Lower leg skin (tissue), 4 donors: ENCODE measurements around the gene ADD1. TPM values are rescaled to one million over a fixed set of nuclear protein-coding genes. Genes with fewer than 3 reads are reported as not detected.

Source experiments
- DNase-seq, 2 donors: peaks; one replicate each; pipeline ENCODE4 v3.0.0-alpha.2; 2019; ENCODE audit warnings: low spot score in 2 of 2
- H3K4me3 ChIP-seq: fragments of 200-600 bp; sonication (generic); 2 replicates; pipeline ENCODE4 v1.5.1; 2017; ENCODE audit warnings: mild to moderate bottlenecking, low read depth; ENCODE audit not compliant: poor library complexity, severe bottlenecking
- POLR2A ChIP-seq, 2 donors: fragments of 450-650 bp; IDR thresholded peaks; one replicate each; pipeline ENCODE4 v1.6.1; 2016 to 2017; ENCODE audit warnings: antibody characterized with exemption in 2 of 2, mild to moderate bottlenecking in 1 of 2, moderate library complexity in 1 of 2
- WGBS, 2 donors: methylation state at CpG; one replicate each; pipeline ENCODE4 v1.1.5; 2018; 5-methylcytosine and 5-hydroxymethylcytosine counted together
- intact Hi-C: fragments of 100-400 bp; cut with DNase I; formaldehyde crosslinking; loops from one replicate; pipeline ENCODE4 v1.15.0; 2023; ENCODE audit warnings: low total_unique reads
- total RNA-seq, 4 donors: library from RNA; depleted of rRNA; stranded (reverse); fragments of >200 nt; gene quantifications; one replicate each; pipeline ENCODE4 v1.1.0, GENCODE V29; 2016
- TF ChIP-seq, protein P1 (sequence below), 3 donors: fragments of 450-650 bp; IDR thresholded peaks; one replicate each; pipeline ENCODE4 v1.5.1; 2016; ENCODE audit warnings: antibody characterized with exemption in 3 of 3, mild to moderate bottlenecking in 3 of 3, moderate library complexity in 2 of 3

Gene ADD1
- total RNA-seq, 4 donors from 2014 or later = 102 to 153 (median 135) TPM

DNA sequence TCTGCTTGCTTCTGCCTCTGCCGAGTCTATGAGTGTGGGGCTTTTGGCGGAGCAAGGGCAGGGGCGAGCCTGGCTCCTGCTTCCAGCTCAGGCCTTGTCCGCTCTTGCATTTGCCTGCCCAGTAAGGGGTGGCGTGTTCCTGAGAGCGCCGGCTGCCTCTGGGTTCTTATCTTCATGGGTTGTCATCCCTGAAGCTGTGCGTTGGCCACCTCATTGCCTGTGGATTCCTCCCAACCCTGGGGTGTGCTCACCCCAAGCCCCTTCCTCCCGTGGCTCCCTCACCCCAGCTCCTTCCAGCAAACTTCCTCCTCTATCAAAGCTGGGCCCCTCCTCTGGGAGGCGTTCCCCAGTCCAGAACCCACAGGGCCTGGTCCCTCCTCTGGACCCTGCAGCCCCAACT lies 33.3 kb upstream of the ADD1 start:
- no peak overlapping the region for H3K4me3 ChIP-seq
- no peak for TF ChIP-seq POLR2A (IDR thresholded peaks at IDR 0.05)
- TF ChIP-seq, protein P1, sequence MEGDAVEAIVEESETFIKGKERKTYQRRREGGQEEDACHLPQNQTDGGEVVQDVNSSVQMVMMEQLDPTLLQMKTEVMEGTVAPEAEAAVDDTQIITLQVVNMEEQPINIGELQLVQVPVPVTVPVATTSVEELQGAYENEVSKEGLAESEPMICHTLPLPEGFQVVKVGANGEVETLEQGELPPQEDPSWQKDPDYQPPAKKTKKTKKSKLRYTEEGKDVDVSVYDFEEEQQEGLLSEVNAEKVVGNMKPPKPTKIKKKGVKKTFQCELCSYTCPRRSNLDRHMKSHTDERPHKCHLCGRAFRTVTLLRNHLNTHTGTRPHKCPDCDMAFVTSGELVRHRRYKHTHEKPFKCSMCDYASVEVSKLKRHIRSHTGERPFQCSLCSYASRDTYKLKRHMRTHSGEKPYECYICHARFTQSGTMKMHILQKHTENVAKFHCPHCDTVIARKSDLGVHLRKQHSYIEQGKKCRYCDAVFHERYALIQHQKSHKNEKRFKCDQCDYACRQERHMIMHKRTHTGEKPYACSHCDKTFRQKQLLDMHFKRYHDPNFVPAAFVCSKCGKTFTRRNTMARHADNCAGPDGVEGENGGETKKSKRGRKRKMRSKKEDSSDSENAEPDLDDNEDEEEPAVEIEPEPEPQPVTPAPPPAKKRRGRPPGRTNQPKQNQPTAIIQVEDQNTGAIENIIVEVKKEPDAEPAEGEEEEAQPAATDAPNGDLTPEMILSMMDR (IDR thresholded peaks at IDR 0.05) = no peak
- no peak for DNase-seq
- 77 to 91% methylated on average over 10 of the region's 10 CpGs for WGBS, 2 donors
- intact Hi-C loops = no loop called here

DNA sequence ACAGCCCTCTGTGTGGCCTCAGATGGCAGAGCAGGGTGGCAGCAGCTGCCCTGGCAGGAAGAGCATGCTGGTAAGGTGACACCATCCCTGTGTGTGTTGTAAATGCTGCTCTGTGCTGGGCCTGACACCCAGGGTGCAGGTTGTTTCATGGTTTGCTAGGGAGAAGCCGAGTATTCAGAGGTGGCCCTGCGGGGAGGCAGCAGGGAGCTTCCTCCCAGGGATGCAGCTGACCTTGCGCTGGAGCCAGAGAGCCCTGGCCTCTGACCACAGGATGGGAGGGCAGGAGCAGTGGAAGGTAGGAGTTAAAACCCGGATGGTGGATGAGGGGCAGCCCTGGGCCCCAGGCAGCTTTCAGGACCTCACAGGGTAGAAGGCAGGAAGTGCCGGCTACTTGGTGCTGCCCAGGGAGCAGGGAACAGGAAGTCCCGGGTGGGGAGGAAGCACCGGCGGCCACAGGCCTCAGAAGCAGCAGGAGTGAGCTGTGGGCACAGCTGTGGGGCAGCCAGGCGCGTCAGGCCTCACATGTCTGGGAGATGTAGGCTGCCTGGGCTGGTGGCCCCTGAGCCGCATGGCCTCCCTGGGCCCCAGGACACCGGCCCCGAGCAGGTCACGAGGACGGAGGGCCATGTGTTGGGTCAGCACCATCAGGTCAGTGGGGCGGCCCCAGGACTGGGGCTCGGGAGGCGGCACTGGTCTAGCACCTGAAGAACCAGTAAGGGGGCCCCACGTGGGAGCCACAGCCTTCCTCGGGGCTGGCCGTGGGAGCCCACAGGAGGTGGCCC lies 31.6 kb upstream of the ADD1 start:
- intact Hi-C loops = no loop called here
- TF ChIP-seq, protein P1 (IDR thresholded peaks at IDR 0.05) = no peak
- no peak for TF ChIP-seq POLR2A (IDR thresholded peaks at IDR 0.05)
- 55 to 68% methylated on average over 21 of the region's 21 CpGs for WGBS, 2 donors
- H3K4me3 ChIP-seq = no peak overlapping the region
- DNase-seq = peak; percentile 71 to 94

DNA sequence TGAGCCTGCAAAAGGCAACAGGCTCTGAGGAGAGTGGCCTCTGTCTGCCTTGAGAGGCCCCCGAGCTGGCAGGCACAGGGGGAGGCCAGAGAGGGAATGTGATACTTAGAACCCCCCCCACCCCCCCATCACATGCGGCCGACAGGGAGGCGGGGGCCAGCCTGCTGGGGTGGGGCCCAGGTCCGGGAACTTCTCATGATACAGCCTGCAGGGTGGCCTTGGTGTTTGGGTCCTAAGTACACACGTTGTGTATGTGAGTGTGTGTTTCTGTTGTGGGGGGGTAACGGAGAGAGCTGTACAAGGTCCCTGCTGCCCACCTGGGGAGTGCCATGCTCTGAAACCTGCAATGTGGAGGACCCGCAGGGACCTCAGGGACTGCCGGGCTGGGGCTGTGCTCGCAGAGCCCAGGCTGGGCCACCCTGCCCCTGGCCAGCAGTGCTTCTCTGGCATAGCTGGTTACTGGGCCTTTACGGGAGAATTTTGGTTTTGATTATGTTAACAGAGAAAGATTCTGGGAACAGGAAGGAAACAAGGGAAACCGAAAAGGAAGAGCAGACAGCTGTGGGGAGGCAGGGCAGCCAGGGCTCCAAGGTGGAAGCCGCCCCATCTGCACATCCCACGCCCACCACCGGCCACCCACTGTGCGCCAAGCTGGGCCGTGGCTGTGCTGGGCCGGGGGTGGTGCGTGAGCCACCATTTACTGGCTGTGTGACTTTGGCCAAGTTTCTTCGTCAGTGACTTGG lies 30.9 kb upstream of the ADD1 start:
- no peak for DNase-seq
- WGBS, 2 donors = 35 to 61% methylated on average over 19 to 20 of the region's 20 CpGs
- no peak overlapping the region for H3K4me3 ChIP-seq
- TF ChIP-seq POLR2A (IDR thresholded peaks at IDR 0.05) = no peak
- TF ChIP-seq, protein P1 (IDR thresholded peaks at IDR 0.05) = no peak
- intact Hi-C loops = no loop called here

DNA sequence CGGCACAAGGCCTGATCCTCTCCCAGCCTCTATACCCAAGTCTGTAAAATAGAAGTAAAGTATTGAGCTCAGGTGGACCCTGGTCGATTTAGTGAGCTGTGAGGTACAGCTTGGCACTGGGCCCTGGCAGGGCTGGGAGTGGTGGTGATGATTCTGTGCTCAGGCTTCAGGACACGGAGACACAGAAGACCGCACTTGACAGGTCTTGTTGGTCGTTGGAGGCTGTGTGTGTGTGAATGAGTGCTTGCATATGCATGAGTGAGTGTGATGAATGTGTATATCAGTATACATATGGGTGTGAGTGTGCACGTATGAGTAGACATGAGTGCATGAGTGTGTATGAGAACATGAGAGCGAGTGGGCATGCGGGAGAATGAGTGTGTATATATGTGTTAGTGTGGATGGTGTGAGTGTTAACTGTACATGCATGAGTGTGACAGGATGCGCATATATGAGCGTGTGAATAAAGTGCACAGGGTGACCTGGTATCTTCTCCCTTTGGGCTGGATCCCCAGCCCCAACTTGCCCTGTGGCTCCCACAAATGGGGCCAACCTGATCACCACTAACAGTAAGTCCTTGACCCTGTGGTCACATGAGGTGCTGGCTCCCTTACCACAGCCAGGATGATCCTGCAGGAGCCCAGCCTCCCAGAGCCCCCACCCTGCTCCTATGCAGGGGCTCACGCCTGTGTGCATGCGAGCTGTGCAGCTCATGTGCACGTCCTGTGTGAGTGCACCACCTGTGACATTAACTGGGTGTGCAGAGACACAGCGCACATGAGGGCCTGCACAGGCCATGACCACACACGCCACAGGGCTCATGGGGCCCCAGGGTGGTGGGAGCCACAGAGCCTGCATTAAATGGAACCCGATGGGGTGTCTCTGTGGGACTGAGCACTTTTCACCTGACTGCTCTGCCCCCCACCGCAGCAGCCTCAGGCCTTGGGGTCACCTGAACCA lies 29.9 kb upstream of the ADD1 start:
- no peak overlapping the region for H3K4me3 ChIP-seq
- TF ChIP-seq, protein P1 (IDR thresholded peaks at IDR 0.05) = no peak
- no peak for DNase-seq
- 78 to 80% methylated on average over 17 of the region's 17 CpGs for WGBS, 2 donors
- intact Hi-C loops = no loop called here

DNA sequence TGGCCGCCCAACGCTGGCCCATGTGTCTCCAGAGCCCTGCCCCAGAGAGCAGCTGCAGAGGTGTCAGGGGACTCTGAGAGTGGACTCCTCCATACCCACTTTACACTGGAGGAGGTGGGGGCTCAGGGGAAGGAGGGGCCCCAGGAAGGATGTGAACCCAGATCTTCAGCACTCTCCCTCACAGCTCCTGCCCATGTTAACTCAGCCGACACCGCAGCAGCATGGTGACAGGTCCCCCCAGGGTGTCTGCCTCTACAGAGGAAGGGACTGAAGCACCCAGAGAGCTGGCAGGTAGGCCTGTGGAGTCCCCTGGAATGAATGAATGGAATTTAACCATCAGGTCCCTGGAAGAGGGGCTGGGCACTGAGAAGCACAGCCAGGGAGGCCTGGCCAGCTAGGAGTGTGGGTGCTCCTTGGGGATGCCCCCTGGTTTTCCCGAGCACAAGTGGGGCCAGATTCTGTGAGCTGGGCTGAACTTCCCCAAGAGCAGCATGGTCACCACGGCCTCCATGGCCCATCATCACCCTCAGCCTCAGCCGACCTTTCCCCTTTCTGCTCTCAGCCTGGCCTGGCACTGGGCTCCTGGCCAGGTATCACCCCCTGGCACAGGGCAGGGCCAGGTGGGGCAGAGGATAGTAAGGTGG lies 28.9 kb upstream of the ADD1 start:
- no peak overlapping the region for H3K4me3 ChIP-seq
- no peak for TF ChIP-seq POLR2A (IDR thresholded peaks at IDR 0.05)
- TF ChIP-seq, protein P1 (IDR thresholded peaks at IDR 0.05) = no peak
- 91 to 100% methylated on average over 3 to 5 of the region's 7 CpGs for WGBS, 2 donors
- intact Hi-C loops = no loop called here
- no peak for DNase-seq
